GM21825 (cell line): ENCODE results near the gene PON3.
"Not testable (repeated sequence)": the region's sequence is repeated elsewhere in the genome, so short reads cannot be mapped to it uniquely, and the experiment has no call there.

ENCODE experiments used
- ATAC-seq: cut with Tn5 transposase; IDR thresholded peaks from one replicate; pipeline ENCODE4 v1.9.1; 2021; ENCODE audit warnings: mild to moderate bottlenecking, moderate library complexity; ENCODE audit not compliant: unreplicated experiment

The PON3 gene

DNA sequence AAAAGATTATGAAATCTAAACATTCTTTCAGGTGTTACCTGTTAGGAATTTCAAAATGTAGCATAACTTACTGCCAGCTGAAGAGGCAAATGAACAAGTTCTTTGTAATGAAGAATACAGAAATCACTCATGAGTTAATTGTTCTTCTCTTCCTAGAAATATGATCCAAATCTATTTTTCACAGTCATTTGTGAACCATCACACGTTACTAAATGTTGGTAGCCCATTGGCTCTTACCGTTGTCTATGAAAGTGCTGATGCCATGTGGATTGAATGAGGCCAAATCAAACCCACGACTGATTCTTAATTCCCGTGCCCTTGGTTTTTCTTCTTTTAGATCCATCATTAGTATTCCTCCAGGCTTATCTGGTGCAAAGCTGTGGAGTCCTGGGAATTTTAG, 15.9 kb upstream of the PON3 start:
- no peak for ATAC-seq

GRCh38 chr7:95411666-95412065, 15.5 kb upstream of the PON3 start:
- ATAC-seq: no peak

DNA sequence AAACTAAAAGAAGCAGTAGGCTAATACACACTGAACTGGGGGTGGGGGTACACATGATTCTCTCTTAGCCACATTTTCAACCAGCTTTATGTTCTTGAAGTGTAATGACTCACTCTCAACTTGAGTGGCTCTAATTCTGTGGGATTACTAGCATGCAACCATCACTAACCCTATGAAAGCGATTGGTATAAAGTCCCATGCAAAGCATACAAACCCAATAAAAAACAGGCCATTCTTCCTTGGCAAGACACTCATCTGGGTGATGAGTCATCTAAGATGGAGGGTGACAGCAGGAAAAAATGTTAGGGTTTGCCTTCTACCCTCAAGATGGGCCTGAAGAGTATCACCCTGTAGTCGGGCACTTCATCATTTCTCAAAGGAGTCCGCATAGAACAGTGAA, 14.9 kb upstream of the PON3 start:
- ATAC-seq: no peak

GRCh38 chr7:95407751-95408150, 11.6 kb upstream of the PON3 start:
- no peak for ATAC-seq

GRCh38 chr7:95405800-95406199, 9.6 kb upstream of the PON3 start:
- no peak for ATAC-seq

- ATAC-seq: no peak
Observed at GRCh38 chr7:95405208-95405607, 9.0 kb upstream of the PON3 start.

- ATAC-seq: no peak
Observed at GRCh38 chr7:95404316-95404865, 8.2 kb upstream of the PON3 start.

DNA sequence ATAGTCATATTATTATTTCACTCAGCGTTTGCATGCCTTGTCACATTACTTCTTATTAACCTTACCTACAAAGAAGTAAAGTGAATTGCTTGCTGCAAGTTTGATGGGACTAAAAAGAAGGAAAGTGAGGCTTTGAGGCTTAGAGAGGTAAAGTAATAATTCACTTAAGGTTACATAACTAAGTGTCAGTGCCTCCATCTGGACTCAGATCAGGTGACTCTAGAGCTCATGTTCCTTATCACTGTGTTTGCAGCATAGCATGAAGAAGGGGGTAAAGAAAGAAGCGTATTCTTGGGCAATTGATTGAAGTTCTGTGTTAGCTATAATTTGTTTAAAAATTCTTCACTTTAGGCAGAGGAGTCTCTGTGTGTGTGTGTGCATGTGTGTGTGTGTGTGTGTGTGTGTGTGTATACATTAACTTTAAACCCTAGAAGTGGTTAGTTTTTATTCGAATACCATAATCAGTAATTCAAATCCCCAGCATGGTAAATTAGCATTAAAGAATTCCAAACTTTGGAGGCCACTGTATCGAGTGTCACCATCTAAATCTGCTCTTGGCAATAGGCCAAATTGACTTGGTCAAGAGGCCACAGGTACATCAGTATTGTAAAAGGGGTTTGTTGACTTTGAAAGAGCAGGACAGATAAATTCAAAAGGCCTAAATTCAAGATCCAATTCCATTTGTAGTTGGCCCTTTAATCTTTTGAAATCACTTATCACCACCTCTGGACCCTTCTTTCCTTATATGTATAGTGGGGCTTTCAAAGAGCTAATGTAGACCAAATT, 2.2 kb upstream of the PON3 start:
- no peak for ATAC-seq

DNA sequence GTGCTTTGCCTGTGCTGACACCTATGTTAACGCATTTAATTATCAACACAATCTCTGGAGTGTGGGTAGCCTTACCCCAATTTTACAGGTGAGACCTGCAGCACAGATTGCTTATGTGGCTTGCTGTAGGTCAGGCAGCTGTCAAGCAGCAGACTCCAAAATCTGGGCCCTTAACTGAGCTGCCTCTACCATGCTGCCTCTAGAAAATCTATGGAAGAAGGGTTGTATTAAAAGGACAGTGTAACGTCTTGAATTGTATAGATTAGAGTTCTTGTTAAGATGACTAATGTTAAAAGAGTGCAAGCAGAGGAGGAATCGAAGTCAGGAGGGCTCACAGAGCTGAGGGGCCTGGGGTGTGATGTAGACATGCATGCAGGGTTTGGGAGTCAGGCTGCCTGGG, 1.2 kb upstream of the PON3 start:
- ATAC-seq: no peak

- no peak for ATAC-seq
Observed at GRCh38 chr7:95395755-95396135, 430 bp downstream of the PON3 start.

- ATAC-seq: no peak
Observed at GRCh38 chr7:95394370-95394769, 1.8 kb downstream of the PON3 start.

DNA sequence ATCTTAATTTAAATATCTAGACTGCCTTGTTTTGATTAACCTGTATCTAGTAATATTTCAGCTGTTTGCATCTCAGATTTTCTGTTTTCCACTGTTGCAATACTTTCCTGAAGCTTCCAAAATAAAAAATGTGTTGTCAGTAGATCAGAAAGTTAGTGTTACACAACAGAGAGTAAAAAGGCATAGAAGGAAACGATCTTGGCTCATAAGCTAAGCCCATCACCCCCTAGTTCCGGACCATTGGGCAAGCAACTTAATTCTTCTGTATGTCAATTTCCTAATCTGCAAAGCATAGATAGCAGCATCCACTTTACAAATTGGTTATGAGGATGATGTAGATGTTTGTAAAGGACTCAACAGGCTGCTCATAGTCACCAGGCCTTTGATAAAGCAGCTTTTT, 4.4 kb downstream of the PON3 start:
- ATAC-seq: no peak

DNA sequence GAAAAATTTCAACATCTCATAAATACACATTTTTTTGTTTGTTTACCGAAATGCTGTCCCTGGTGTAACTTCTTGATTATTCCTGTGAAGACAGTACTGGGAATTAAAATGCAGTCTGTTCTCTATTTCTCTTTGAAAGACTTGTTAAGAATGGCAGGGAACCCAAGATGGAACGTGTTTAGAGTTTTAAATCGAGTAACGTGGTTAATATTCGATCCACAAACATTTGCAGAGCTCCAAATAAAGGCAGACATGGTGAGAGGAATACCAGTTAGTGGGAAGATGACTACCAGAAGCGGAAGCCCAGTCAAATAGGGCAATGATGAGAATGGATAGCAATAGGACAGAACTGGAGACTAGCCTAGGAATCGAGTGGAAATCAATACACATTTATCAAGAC, 6.7 kb downstream of the PON3 start:
- ATAC-seq: no peak

GRCh38 chr7:95379457-95379856, 16.7 kb downstream of the PON3 start:
- not testable (repeated sequence) for ATAC-seq

GRCh38 chr7:95376632-95377400, 19.4 kb downstream of the PON3 start:
- ATAC-seq: no peak

GRCh38 chr7:95375591-95376257, 20.5 kb downstream of the PON3 start:
- ATAC-seq: no peak

DNA sequence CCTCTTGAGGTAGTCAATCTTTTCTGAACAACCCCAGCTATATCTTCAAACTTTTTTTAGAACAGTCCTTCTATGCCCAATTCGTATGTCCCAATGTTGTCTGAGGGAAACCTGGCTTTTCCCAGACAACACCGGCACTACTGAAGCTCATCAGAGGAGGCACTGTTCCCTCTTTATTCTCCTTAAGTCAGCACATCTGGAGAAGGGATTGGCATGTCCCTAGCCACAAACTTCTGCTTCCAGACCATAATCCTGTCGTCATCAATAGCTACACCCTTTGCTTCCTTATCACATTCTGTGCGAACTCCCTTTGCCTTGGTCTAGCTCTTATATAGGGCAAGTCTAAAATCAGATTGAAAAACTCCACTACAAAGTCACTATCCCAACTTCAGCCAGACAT, 22.9 kb downstream of the PON3 start:
- no peak for ATAC-seq

GRCh38 chr7:95368235-95368634, 27.9 kb downstream of the PON3 start:
- ATAC-seq: no peak

DNA sequence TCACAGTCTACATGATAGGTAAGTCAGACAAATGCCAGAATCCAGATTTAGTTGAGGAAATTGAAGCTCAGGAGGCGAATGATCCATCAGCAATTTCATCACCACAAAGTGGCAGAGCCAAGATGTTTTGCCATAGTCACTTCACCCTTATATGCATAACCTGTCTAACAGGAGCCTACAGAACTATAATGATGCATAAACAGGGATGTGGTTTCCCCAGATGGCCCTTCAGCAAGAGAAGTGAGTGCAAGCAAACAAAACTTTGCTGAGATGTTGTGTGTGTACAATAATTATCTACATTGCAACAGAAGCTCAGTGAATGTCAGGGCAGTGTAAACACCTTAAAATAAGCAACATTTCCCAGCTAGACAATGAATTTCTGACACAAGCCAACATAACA, 28.6 kb downstream of the PON3 start:
- no peak for ATAC-seq

- no peak for ATAC-seq
Observed at GRCh38 chr7:95365151-95365550, 31.0 kb downstream of the PON3 start.

DNA sequence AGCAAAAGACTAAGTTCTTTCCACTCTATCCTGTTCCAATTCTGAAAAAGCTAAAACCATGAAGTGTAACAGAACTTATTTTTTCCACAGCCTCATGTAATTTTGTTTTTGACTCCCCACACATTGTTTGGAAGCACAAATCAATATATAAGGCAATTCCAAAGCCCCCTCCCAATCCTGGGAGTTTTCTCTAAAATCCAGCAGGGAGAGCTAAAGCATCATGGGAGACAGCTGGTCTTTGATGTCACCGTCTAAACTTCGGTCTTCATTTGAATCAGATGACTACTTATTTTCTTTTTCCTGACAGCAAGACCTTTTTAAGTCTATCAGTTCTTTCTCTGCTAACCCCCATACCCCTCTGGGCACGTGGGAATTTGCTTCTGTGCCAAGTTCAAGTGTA, 38.6 kb downstream of the PON3 start:
- no peak for ATAC-seq
